Skin epidermis (tissue), 12 donors: ENCODE measurements around the gene ZSCAN22.

ENCODE experiments used
- H3K27ac ChIP-seq, 21 experiments: fragments of 200-600 bp; sonication (generic) in 11 of 21; one replicate each; pipeline ENCODE4 v1.5.0; 2020; ENCODE audit warnings: mild to moderate bottlenecking in 3 of 21, inconsistent platforms in 2 of 21, moderate library complexity in 2 of 21
- H3K4me3 ChIP-seq, 7 experiments: fragments of 200-600 bp; sonication (generic) in 2 of 7; one replicate each; pipeline ENCODE4 v1.5.0; 2020; ENCODE audit warnings: inconsistent platforms in 2 of 7, mild to moderate bottlenecking in 2 of 7, moderate library complexity in 1 of 7

The ZSCAN22 gene

GRCh38 chr19:58349590-58349989, 22.8 kb downstream of the ZSCAN22 start:
- H3K27ac ChIP-seq: no peak overlapping the region

GRCh38 chr19:58350001-58350861, 23.4 kb downstream of the ZSCAN22 start:
- Histone ChIP-seq H3K4me3 (no peak overlapping the region), H3K27ac (no peak overlapping the region)

More at GRCh38 chr19:58349590-58349989, 22.8 kb downstream of the ZSCAN22 start:
- H3K4me3 ChIP-seq: no peak overlapping the region

GRCh38 chr19:58350871-58351557, 24.2 kb downstream of the ZSCAN22 start:
- Histone ChIP-seq H3K27ac (no peak overlapping the region), H3K4me3 (no peak overlapping the region)

GRCh38 chr19:58351558-58351878, 24.7 kb downstream of the ZSCAN22 start:
- Histone ChIP-seq H3K4me3 (no peak overlapping the region), H3K27ac (no peak overlapping the region)

GRCh38 chr19:58351990-58352755, 25.4 kb downstream of the ZSCAN22 start:
- Histone ChIP-seq H3K27ac (no peak overlapping the region), H3K4me3 (no peak overlapping the region)

GRCh38 chr19:58352760-58353671, 26.2 kb downstream of the ZSCAN22 start, which contains the start of gene A1BG:
A1BG (minus strand) TSS chr19:58353492; CDS start chr19:58353437, 55 bp downstream.
- H3K27ac ChIP-seq: no peak within 1 kb of the TSS
- H3K4me3 ChIP-seq: no peak within 1 kb of the TSS

- Histone ChIP-seq H3K27ac (no peak overlapping the region), H3K4me3 (no peak overlapping the region)
Measured at GRCh38 chr19:58353717-58354477, 27.1 kb downstream of the ZSCAN22 start.

- Histone ChIP-seq H3K4me3 (no peak overlapping the region), H3K27ac (no peak overlapping the region)
Measured at GRCh38 chr19:58354478-58355030, 27.8 kb downstream of the ZSCAN22 start.

GRCh38 chr19:58355215-58355796, 28.5 kb downstream of the ZSCAN22 start:
- Histone ChIP-seq H3K27ac (no peak overlapping the region), H3K4me3 (no peak overlapping the region)

GRCh38 chr19:58355908-58356765, 29.3 kb downstream of the ZSCAN22 start:
- H3K27ac ChIP-seq: peak overlapping the region in 1 of 21 experiments; percentile 30
- peak overlapping the region in 5 of 7 experiments; percentile 7 to 33 (median 17) for H3K4me3 ChIP-seq

GRCh38 chr19:58356766-58357480, 30.1 kb downstream of the ZSCAN22 start:
- H3K4me3 ChIP-seq: peak overlapping the region in 5 of 7 experiments; percentile 7 to 33 (median 17)

GRCh38 chr19:58357481-58358145, 30.8 kb downstream of the ZSCAN22 start:
- Histone ChIP-seq H3K27ac (no peak overlapping the region), H3K4me3 (peak overlapping the region in 1 of 7 experiments; percentile 33)

More at GRCh38 chr19:58356766-58357480, 30.1 kb downstream of the ZSCAN22 start:
- H3K27ac ChIP-seq: peak overlapping the region in 1 of 21 experiments; percentile 30

GRCh38 chr19:58361900-58362271, 35.1 kb downstream of the ZSCAN22 start:
- H3K27ac ChIP-seq: peak overlapping the region; percentile 43 to 98 (median 92)

GRCh38 chr19:58362272-58362994, 35.6 kb downstream of the ZSCAN22 start, which contains the start of gene ZNF497:
ZNF497 (minus strand) TSS chr19:58362751; CDS start chr19:58357635, 5,116 bp downstream.
- peak within 1 kb of the TSS; percentile 43 to 98 (median 92) for H3K27ac ChIP-seq
- H3K4me3 ChIP-seq: peak within 1 kb of the TSS; percentile 55 to 88 (median 74)

More at GRCh38 chr19:58361900-58362271, 35.1 kb downstream of the ZSCAN22 start:
- peak overlapping the region; percentile 55 to 88 (median 74) for H3K4me3 ChIP-seq

- Histone ChIP-seq H3K27ac (no peak overlapping the region), H3K4me3 (no peak overlapping the region)
Measured at GRCh38 chr19:58364146-58364545, 37.4 kb downstream of the ZSCAN22 start.
